Measurements from ENCODE around the gene UBAP2.

- no peak for TF ChIP-seq CTCF (IDR thresholded peaks at IDR 0.05; ENCODE audit: low read length)
- no peak for TF ChIP-seq EZH2phosphoT487 (IDR thresholded peaks at IDR 0.05; ENCODE audit: low read length)
Measured at GRCh38 chr9:33939924-33940874, 108.5 kb downstream of the UBAP2 start.
